Neural progenitor cell (in vitro differentiated cells): ENCODE data around the gene FBXW8.

Experiments used
- EZH2 ChIP-seq: fragments of 200-600 bp; sonication (generic); IDR thresholded peaks from 2 replicates; pipeline ENCODE4 v1.6.1; 2017; ENCODE audit warnings: antibody characterized with exemption, mild to moderate bottlenecking, moderate library complexity
- EZH2phosphoT487 ChIP-seq: fragments of 200-600 bp; sonication (generic); IDR thresholded peaks from 2 replicates; pipeline ENCODE4 v1.6.1; 2017; ENCODE audit warnings: antibody characterized with exemption
- TF ChIP-seq, protein P1 (sequence below): fragments of 200-600 bp; sonication (generic); IDR thresholded peaks from 2 replicates; pipeline ENCODE4 v1.5.1; 2017; ENCODE audit warnings: antibody characterized with exemption, mild to moderate bottlenecking

DNA sequence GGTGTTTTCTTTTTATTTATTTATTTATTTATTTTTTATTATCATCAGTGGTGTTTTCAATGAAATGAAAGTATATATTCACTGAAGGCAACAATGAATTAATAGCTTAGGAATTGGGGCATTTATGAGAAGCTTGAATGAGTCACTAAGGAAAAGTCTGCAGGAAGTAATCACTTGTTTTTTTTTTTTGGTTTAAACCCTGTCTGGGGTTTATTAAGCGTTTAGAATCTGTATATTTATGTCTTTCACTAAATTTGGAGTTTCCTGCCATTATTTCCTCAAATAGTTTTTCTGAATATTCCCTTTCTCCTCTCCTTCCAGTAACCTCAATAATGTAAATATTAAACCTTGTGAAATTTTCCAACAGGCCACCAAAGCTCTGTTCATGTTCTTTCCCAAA, 103.0 kb downstream of the FBXW8 start:
- no peak for TF ChIP-seq EZH2
- no peak for TF ChIP-seq EZH2phosphoT487
- TF ChIP-seq, protein P1, sequence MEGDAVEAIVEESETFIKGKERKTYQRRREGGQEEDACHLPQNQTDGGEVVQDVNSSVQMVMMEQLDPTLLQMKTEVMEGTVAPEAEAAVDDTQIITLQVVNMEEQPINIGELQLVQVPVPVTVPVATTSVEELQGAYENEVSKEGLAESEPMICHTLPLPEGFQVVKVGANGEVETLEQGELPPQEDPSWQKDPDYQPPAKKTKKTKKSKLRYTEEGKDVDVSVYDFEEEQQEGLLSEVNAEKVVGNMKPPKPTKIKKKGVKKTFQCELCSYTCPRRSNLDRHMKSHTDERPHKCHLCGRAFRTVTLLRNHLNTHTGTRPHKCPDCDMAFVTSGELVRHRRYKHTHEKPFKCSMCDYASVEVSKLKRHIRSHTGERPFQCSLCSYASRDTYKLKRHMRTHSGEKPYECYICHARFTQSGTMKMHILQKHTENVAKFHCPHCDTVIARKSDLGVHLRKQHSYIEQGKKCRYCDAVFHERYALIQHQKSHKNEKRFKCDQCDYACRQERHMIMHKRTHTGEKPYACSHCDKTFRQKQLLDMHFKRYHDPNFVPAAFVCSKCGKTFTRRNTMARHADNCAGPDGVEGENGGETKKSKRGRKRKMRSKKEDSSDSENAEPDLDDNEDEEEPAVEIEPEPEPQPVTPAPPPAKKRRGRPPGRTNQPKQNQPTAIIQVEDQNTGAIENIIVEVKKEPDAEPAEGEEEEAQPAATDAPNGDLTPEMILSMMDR, result no peak
